GM13976 (cell line): ENCODE measurements around the gene C3orf38.

ENCODE experiments used
- DNase-seq: peaks from one replicate; pipeline ENCODE4 v3.0.0; 2012; ENCODE audit warnings: low spot score
- CTCF ChIP-seq: IDR thresholded peaks from 2 replicates; pipeline ENCODE4 v1.5.1; 2012; ENCODE audit warnings: borderline replicate concordance, mild to moderate bottlenecking; ENCODE audit not compliant: insufficient read depth; ENCODE audit errors: extremely low read depth, missing control alignments, control extremely low read depth
- in situ Hi-C: fragments of 300-500 bp; cut with MboI; formaldehyde crosslinking; loops from one replicate; pipeline ENCODE4 v1.12.0; 2022; ENCODE audit warnings: low sequenced_read_pairs, mixed read lengths, inconsistent platforms; ENCODE audit not compliant: unreplicated experiment

Gene C3orf38

GRCh38 chr3:88195951-88196434, 46.2 kb downstream of the C3orf38 start:
- no peak for DNase-seq
- in situ Hi-C loops = no loop called here
- no peak for TF ChIP-seq CTCF

- DNase-seq = no peak
- in situ Hi-C loops = no loop called here
- no peak for TF ChIP-seq CTCF
Measured at GRCh38 chr3:88198121-88198520, 48.4 kb downstream of the C3orf38 start.

GRCh38 chr3:88203642-88204055, 53.9 kb downstream of the C3orf38 start:
- in situ Hi-C loops = loop anchor here (10.0 to 25.0 kb wide), 3 partner anchors 911 to 1984 kb away; no protein-coding TSS in a partner anchor

More at GRCh38 chr3:88203642-88204055, 53.9 kb downstream of the C3orf38 start:
- peak; percentile 57 for DNase-seq
- TF ChIP-seq CTCF = peak; percentile 74
